HepG2 (cell line): ENCODE measurements around the gene ADGRB3. TPM values are rescaled to one million over a fixed set of nuclear protein-coding genes. Genes with fewer than 3 reads are reported as not detected.

Experiments
- ATAC-seq: fragments of 200-7000 bp; cut with Tn5 transposase; 3 replicates; pipeline ENCODE4 v1.9.1; 2020; ENCODE audit warnings: mild to moderate bottlenecking, moderate library complexity
- BruUV-seq: library from RNA; stranded (reverse); fragments of 400-500 nt; replicated peaks from 2 replicates; lab custom pipeline; 2021; lab: Mats Ljungman, UMichigan
- CTCF ChIA-PET: fragments of 300-600 bp; formaldehyde crosslinking; extraction: SDS; loops from one replicate; lab custom pipeline; 2021; ENCODE audit warnings: low total read pairs, inconsistent platforms, low intra/inter-chr PET ratio; lab: Yijun Ruan, JAX
- POLR2A ChIA-PET: fragments of 350-600 bp; sonication (Branson Sonifier 250); formaldehyde crosslinking; loops from one replicate; lab custom pipeline; 2020; ENCODE audit warnings: antibody characterized with exemption, inconsistent platforms; lab: Yijun Ruan, JAX
- DNase-seq: peaks from one replicate; pipeline ENCODE4 v3.0.0-alpha.2; 2015; ENCODE audit warnings: low spot score
- FAIRE-seq: peaks from 3 replicates; lab custom pipeline; 2011; peaks lifted over from hg19 to GRCh38; lab: Jason Lieb, UNC
- H2AFZ ChIP-seq: one replicate; pipeline ENCODE4 v1.6.1; 2011; ENCODE audit warnings: low read length, inconsistent platforms
- H3K27ac ChIP-seq: fragments of 300-600 bp; 3 replicates; pipeline ENCODE4 v1.8.0; 2011; ENCODE audit warnings: mixed run types, mild to moderate bottlenecking, mixed read lengths, low read length, inconsistent platforms; ENCODE audit not compliant: insufficient read depth; ENCODE audit errors: extremely low read length
- H3K27me3 ChIP-seq, 2 experiments: fragments of 200-600 bp in 1 of 2; 2 replicates in 1 of 2; 3 replicates in 1 of 2; pipeline versions ENCODE4 v1.6.0 to v1.8.0; 2011; ENCODE audit warnings: low read length in 2 of 2, mild to moderate bottlenecking in 2 of 2, moderate library complexity in 2 of 2, inconsistent platforms in 1 of 2; ENCODE audit not compliant: insufficient read depth in 2 of 2, control insufficient read depth in 1 of 2
- H3K36me3 ChIP-seq, 2 experiments: fragments of 200-600 bp in 1 of 2; replicated peaks in 1 of 2; 2 replicates in 1 of 2; 3 replicates in 1 of 2; pipeline versions ENCODE4 v1.5.1 to v1.8.0; 2011; ENCODE audit warnings: low read length in 2 of 2, inconsistent platforms in 1 of 2; ENCODE audit not compliant: insufficient read depth in 2 of 2, control insufficient read depth in 1 of 2
- H3K4me1 ChIP-seq: 2 replicates; pipeline ENCODE4 v1.5.1; 2012; ENCODE audit warnings: low read length, inconsistent platforms; ENCODE audit not compliant: insufficient read depth
- H3K4me2 ChIP-seq: 2 replicates; pipeline ENCODE4 v1.6.0; 2011; ENCODE audit warnings: low read depth, low read length, inconsistent platforms
- H3K4me3 ChIP-seq, 3 experiments: fragments of 200-600 bp in 1 of 3; sonication (generic), shearing (Covaris generic) in 1 of 3; replicated peaks in 1 of 3; 2 replicates each; pipeline ENCODE4 v1.5.1; 2011 to 2016; ENCODE audit warnings: low read length in 3 of 3, inconsistent platforms in 2 of 3, low read depth in 2 of 3, mild to moderate bottlenecking in 2 of 3, control low read depth in 1 of 3, mixed read lengths in 1 of 3; ENCODE audit not compliant: insufficient read depth in 1 of 3
- H3K79me2 ChIP-seq: one replicate; pipeline ENCODE4 v1.6.1; 2011; ENCODE audit warnings: low read length, inconsistent platforms; ENCODE audit not compliant: insufficient read depth
- H3K9ac ChIP-seq: 2 replicates; pipeline ENCODE4 v1.6.0; 2011; ENCODE audit warnings: mild to moderate bottlenecking, low read depth, low read length, inconsistent platforms; ENCODE audit not compliant: insufficient read depth
- H3K9me3 ChIP-seq: 2 replicates; pipeline ENCODE4 v1.5.1; 2012; ENCODE audit warnings: mild to moderate bottlenecking, low read length
- H4K20me1 ChIP-seq: 2 replicates; pipeline ENCODE4 v1.6.0; 2011; ENCODE audit warnings: inconsistent platforms, mild to moderate bottlenecking, low read length, moderate library complexity; ENCODE audit not compliant: insufficient read depth
- DMTF1 ChIP-seq: sonication (generic); formaldehyde crosslinking; IDR thresholded peaks from 2 replicates; pipeline ENCODE4 v1.4.0; 2020; ENCODE audit warnings: mild to moderate bottlenecking, missing genetic modification reagents
- HNRNPL ChIP-seq: fragments of 200-400 bp; formaldehyde crosslinking; IDR thresholded peaks from 2 replicates; pipeline ENCODE4 v1.6.1; 2017; ENCODE audit warnings: mild to moderate bottlenecking, low read depth, low read length
- KAT8 ChIP-seq: IDR thresholded peaks from 2 replicates; pipeline ENCODE4 v1.6.1; 2016; ENCODE audit warnings: missing genetic modification reagents, missing compliant biosample characterization
- LBX2 ChIP-seq: sonication (generic); formaldehyde crosslinking; IDR thresholded peaks from 2 replicates; pipeline ENCODE4 v1.5.0; 2020; ENCODE audit warnings: missing genetic modification reagents, mild to moderate bottlenecking, borderline replicate concordance
- MAFK ChIP-seq, 2 experiments: IDR thresholded peaks in 1 of 2; conservative IDR thresholded peaks in 1 of 2; 2 replicates each; pipeline ENCODE4 v1.6.1; 2011; ENCODE audit warnings: improper control_type of control experiment in 2 of 2, low read length in 2 of 2
- NFYB ChIP-seq: sonication (generic); formaldehyde crosslinking; IDR thresholded peaks from 2 replicates; pipeline ENCODE4 v1.4.0; 2020; ENCODE audit warnings: missing genetic modification reagents
- SP4 ChIP-seq: sonication (generic); formaldehyde crosslinking; IDR thresholded peaks from 2 replicates; pipeline ENCODE4 v1.8.1; 2023; ENCODE audit warnings: mild to moderate bottlenecking, missing genetic modification reagents
- TRIM24 ChIP-seq: sonication (generic); formaldehyde crosslinking; IDR thresholded peaks from 2 replicates; pipeline ENCODE4 v1.8.0; 2022; ENCODE audit warnings: mild to moderate bottlenecking, missing genetic modification reagents
- ZBTB20 ChIP-seq: sonication (generic); formaldehyde crosslinking; IDR thresholded peaks from 2 replicates; pipeline ENCODE4 v1.8.1; 2023; ENCODE audit warnings: missing genetic modification reagents, low read depth, mild to moderate bottlenecking, borderline replicate concordance
- ZBTB3 ChIP-seq: sonication (generic); formaldehyde crosslinking; IDR thresholded peaks from 2 replicates; pipeline ENCODE4 v1.4.0; 2020; ENCODE audit warnings: low read depth, mild to moderate bottlenecking, moderate library complexity, missing genetic modification reagents, borderline replicate concordance
- ZKSCAN1 ChIP-seq: fragments of 150-350 bp; IDR thresholded peaks from 2 replicates; pipeline ENCODE4 v1.6.1; 2014; ENCODE audit warnings: low read length
- ZNF577 ChIP-seq: sonication (generic); formaldehyde crosslinking; IDR thresholded peaks from 2 replicates; pipeline ENCODE4 v1.4.0; 2020; ENCODE audit warnings: mild to moderate bottlenecking, low read depth, missing genetic modification reagents, borderline replicate concordance
- ZNF776 ChIP-seq: sonication (generic); formaldehyde crosslinking; IDR thresholded peaks from 2 replicates; pipeline ENCODE4 v1.4.0; 2020; ENCODE audit warnings: mild to moderate bottlenecking, missing genetic modification reagents
- WGBS: methylation state at CpG from one replicate; pipeline ENCODE4 v1.1.6; 2017; ENCODE audit warnings: low lambda C conversion rate; 5-methylcytosine and 5-hydroxymethylcytosine counted together
- in situ Hi-C: cut with HindIII; loops from 2 replicates; pipeline ENCODE4 v1.10.0; 2017; ENCODE audit warnings: low pct_unique_long_range_greater_than_20kb; ENCODE audit not compliant: extremely low pct_ligation_motif_present
- intact Hi-C: fragments of 100-400 bp; cut with micrococcal nuclease; formaldehyde crosslinking; loops from one replicate; pipeline ENCODE4 v1.10.0; 2022; ENCODE audit not compliant: unreplicated experiment
- polyA plus RNA-seq, 8 experiments: library from polyadenylated mRNA; depleted of rRNA in 3 of 8; stranded (reverse) in 7 of 8; unstranded in 1 of 8; fragments of >200 nt; fragmentation: Illumina TruSeq in 4 of 8; extraction: Trizol in 4 of 8; gene quantifications; 2 replicates each; pipeline versions ENCODE4 v1.2.1 to v1.2.3, GENCODE V29; 2011 to 2016; ENCODE audit warnings: low read depth in 4 of 8, missing spikeins in 1 of 8, mixed read lengths in 1 of 8; ENCODE audit not compliant: insufficient read depth in 1 of 8
- total RNA-seq, 5 experiments: library from RNA; depleted of rRNA; stranded (reverse); fragments of >200 nt; fragmentation: Illumina TruSeq; extraction: Trizol; gene quantifications; 2 replicates each; pipeline ENCODE4 v1.2.3, GENCODE V29; 2016; ENCODE audit warnings: low read depth in 1 of 5

ADGRB3 gene
- total and polyA plus RNA-seq, 2 of the 13 experiments (the other 11 are each of a cell fraction or from before 2014, with no cell fraction given), result not detected

- no peak overlapping the region for H2AFZ ChIP-seq
- ATAC-seq (no peak), FAIRE-seq (no peak), DNase-seq (no peak)
- WGBS, result 0% methylated on average over 1 of the region's 1 CpG
- no peaks in the 10 kb centered on the region for H3K9me3 ChIP-seq
- H3K27me3 ChIP-seq, result no peaks in the 10 kb centered on the region
- intact Hi-C loops (no loop called here), in situ Hi-C loops (no loop called here)
- H3K4me2 ChIP-seq, result no peak overlapping the region
- TF ChIP-seq TRIM24, result no peak
- TF ChIP-seq ZBTB3 (CRISPR knock-in tag), result no peak
- no peak for TF ChIP-seq ZBTB20 (CRISPR knock-in tag)
- TF ChIP-seq SP4, result no peak
- no peak for TF ChIP-seq ZNF776
- TF ChIP-seq LBX2 (CRISPR knock-in tag), result no peak
- TF ChIP-seq ZKSCAN1, result no peak
- TF ChIP-seq MAFK (conservative IDR thresholded peaks at IDR 0.05 in 1 of 2, IDR thresholded peaks at IDR 0.05 in 1 of 2; ENCODE audit: low read length in 2 of 2), result no peak
- no peak for TF ChIP-seq NFYB (CRISPR knock-in tag)
- no peak for TF ChIP-seq ZNF577 (CRISPR knock-in tag)
- H3K27ac ChIP-seq, result no peak overlapping the region
- no peaks in the 10 kb centered on the region for H3K4me1 ChIP-seq
- no peaks in the 10 kb centered on the region for H4K20me1 ChIP-seq
- H3K9ac ChIP-seq, result no peak overlapping the region
- no peaks in the 10 kb centered on the region for H3K79me2 ChIP-seq
- no peak overlapping the region for H3K4me3 ChIP-seq
- POLR2A ChIA-PET, result no interaction called here
- CTCF ChIA-PET, result no interaction called here
- BruUV-seq, result no TSS peak
- H3K36me3 ChIP-seq, result no peaks in the 10 kb centered on the region
Measured at GRCh38 chr6:68874747-68875146, 239.7 kb downstream of the ADGRB3 start.

GRCh38 chr6:68875403-68875802 is 240.3 kb downstream of the ADGRB3 start:
- intact Hi-C loops, result no loop called here
- Histone ChIP-seq H3K79me2 (no peaks in the 10 kb centered on the region), H4K20me1 (no peaks in the 10 kb centered on the region), H3K4me2 (no peak overlapping the region), H3K27ac (no peak overlapping the region), H3K4me3 (no peak overlapping the region), H3K4me1 (no peaks in the 10 kb centered on the region), H3K27me3 (no peaks in the 10 kb centered on the region), H3K9me3 (no peaks in the 10 kb centered on the region), H3K36me3 (no peaks in the 10 kb centered on the region), H3K9ac (no peak overlapping the region), H2AFZ (no peak overlapping the region)
- 1% methylated on average over 2 of the region's 2 CpGs for WGBS
- ChIA-PET POLR2A (no interaction called here), CTCF (no interaction called here)
- no peak for FAIRE-seq
- no TSS peak for BruUV-seq
- TF ChIP-seq DMTF1 (CRISPR knock-in tag) (no peak), HNRNPL (no peak), MAFK (conservative IDR thresholded peaks at IDR 0.05 in 1 of 2, IDR thresholded peaks at IDR 0.05 in 1 of 2; ENCODE audit: low read length in 2 of 2) (peak in 1 of 2 experiments; percentile 57; a peak in 2 of 4 replicates), KAT8 (CRISPR knock-in tag) (no peak)
- ATAC-seq, result no peak
- in situ Hi-C loops, result no loop called here
- DNase-seq, result no peak
